ENCODE measurements around the gene SEC24A. TPM values are rescaled to one million over a fixed set of nuclear protein-coding genes. Genes with fewer than 3 reads are reported as not detected.

Gene SEC24A
- total and polyA plus RNA-seq, 7 donors = 7.2 to 21.0 (median 14.8) TPM

DNA sequence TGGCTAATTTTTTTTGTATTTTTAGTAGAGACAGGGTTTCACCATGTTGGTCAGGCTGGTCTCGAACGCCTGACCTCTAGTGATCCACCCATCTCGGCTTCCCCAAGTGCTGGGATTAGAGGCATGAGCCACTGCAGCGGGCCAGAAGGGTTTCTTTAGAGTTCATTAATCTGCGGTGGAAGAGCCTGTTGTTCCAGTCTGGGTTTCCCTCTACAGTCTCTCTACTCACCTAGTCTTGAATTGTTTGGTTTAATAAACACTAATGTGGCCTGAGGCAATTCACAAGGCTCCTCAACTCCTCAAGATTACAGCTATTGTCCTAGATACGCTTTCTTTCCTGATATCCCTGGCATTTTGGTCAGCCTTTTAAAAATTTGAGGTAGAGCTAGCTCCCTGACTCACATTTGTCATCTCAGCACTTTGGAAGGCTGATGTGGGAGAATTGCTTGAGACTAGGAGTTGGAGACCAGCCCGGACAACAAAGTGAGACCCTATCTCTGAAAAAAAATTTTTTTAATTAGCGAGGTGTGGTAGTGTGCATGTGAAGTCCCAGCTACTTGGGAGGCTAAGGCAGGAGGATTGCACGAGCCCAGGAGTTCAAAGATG, 11.4 kb upstream of the SEC24A start:
- peaks cover 0 to 7% (median 3%) of the 10 kb centered on the region in 4 donors for H3K4me1 ChIP-seq
- H3K27me3 ChIP-seq = no peaks in the 10 kb centered on the region
- no peaks in the 10 kb centered on the region for H3K9me3 ChIP-seq
- TF ChIP-seq POLR2AphosphoS5 (IDR thresholded peaks at IDR 0.05) (no peak), POLR2A (IDR thresholded peaks at IDR 0.05) (no peak), EP300 (IDR thresholded peaks at IDR 0.05) (no peak)
- TF ChIP-seq, protein P1, sequence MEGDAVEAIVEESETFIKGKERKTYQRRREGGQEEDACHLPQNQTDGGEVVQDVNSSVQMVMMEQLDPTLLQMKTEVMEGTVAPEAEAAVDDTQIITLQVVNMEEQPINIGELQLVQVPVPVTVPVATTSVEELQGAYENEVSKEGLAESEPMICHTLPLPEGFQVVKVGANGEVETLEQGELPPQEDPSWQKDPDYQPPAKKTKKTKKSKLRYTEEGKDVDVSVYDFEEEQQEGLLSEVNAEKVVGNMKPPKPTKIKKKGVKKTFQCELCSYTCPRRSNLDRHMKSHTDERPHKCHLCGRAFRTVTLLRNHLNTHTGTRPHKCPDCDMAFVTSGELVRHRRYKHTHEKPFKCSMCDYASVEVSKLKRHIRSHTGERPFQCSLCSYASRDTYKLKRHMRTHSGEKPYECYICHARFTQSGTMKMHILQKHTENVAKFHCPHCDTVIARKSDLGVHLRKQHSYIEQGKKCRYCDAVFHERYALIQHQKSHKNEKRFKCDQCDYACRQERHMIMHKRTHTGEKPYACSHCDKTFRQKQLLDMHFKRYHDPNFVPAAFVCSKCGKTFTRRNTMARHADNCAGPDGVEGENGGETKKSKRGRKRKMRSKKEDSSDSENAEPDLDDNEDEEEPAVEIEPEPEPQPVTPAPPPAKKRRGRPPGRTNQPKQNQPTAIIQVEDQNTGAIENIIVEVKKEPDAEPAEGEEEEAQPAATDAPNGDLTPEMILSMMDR (IDR thresholded peaks at IDR 0.05) = no peak
- H3K36me3 ChIP-seq = no peaks in the 10 kb centered on the region
- no peak overlapping the region for H3K27ac ChIP-seq
- intact Hi-C loops (cut with DNase I) = no loop called here
- DNase-seq = no peak
- 78 to 94% methylated on average over 9 of the region's 9 CpGs for WGBS, 2 donors
- H3K4me3 ChIP-seq = no peak overlapping the region

DNA sequence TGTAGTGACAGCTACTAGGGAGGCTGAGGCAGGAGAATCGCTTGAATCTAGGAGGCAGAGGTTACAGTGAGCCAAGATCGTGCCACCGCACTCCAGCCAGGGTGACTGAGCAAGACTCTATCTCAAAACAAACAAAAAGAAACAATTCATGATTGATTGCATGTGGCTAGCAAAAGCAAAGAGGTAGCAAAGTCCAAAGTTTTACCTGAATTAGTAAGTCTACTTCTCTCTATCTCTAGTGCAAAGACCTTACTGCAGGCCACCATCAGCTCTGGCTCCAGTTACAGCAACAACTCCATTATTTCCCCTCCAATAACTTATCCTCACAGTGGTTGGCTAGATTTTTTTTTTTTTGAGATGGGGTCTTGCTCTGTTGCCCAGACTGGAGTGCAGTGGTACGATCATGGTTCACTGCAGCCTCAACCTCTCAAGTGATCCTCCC, 9.8 kb upstream of the SEC24A start:
- TF ChIP-seq, protein P1 (IDR thresholded peaks at IDR 0.05) = no peak
- TF ChIP-seq POLR2AphosphoS5 (IDR thresholded peaks at IDR 0.05) (no peak), EP300 (IDR thresholded peaks at IDR 0.05) (no peak), POLR2A (IDR thresholded peaks at IDR 0.05) (no peak)
- H3K9me3 ChIP-seq = no peaks in the 10 kb centered on the region
- H3K27ac ChIP-seq = no peak overlapping the region
- peak; percentile 4 for DNase-seq
- H3K36me3 ChIP-seq = no peaks in the 10 kb centered on the region
- H3K4me1 ChIP-seq = no peaks in the 10 kb centered on the region
- no peaks in the 10 kb centered on the region for H3K27me3 ChIP-seq
- 49 to 80% methylated on average over 4 of the region's 4 CpGs for WGBS, 2 donors
- intact Hi-C loops (cut with DNase I) = no loop called here
- H3K4me3 ChIP-seq = no peak overlapping the region

DNA sequence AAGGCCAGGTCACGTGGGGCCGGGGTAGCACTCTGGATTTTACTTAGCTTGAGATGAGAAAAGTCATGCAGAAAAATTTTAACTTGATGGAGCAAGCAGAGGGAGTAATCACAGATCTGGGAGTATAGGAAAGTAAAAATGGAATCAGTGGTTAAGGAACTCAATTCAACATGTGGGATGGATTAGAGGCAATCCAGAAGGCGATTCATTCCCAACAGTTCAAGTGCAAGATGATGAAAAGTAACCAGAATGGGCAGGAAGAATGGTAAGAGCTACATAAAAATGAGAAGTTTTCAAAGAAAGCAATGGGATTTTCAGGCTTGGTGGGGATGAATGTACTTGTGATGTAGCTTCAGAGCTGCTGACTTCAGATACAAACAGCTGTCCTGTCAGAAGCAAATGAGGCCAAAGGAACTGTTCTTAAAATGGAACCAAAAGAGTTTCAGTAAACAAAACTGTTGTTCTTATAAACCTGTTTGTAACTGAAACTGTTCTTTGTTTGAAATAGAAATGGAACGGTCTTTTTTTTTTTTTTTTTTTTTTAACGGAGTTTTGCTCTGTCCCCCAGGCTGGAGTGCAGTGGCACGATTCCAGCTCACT, 5.6 kb upstream of the SEC24A start:
- WGBS, 2 donors = 88% methylated on average over 6 of the region's 6 CpGs
- Histone ChIP-seq H3K4me1 (peaks cover 0 to 13% (median 10%) of the 10 kb centered on the region in 4 donors), H3K27ac (no peak overlapping the region), H3K36me3 (no peaks in the 10 kb centered on the region), H3K9me3 (no peaks in the 10 kb centered on the region), H3K27me3 (no peaks in the 10 kb centered on the region), H3K4me3 (no peak overlapping the region)
- no peak for DNase-seq
- TF ChIP-seq POLR2A (IDR thresholded peaks at IDR 0.05) = no peak
- no peak for TF ChIP-seq POLR2AphosphoS5 (IDR thresholded peaks at IDR 0.05)
- no peak for TF ChIP-seq EP300 (IDR thresholded peaks at IDR 0.05)
- TF ChIP-seq, protein P1 (IDR thresholded peaks at IDR 0.05) = no peak
- intact Hi-C loops (cut with DNase I) = no loop called here

DNA sequence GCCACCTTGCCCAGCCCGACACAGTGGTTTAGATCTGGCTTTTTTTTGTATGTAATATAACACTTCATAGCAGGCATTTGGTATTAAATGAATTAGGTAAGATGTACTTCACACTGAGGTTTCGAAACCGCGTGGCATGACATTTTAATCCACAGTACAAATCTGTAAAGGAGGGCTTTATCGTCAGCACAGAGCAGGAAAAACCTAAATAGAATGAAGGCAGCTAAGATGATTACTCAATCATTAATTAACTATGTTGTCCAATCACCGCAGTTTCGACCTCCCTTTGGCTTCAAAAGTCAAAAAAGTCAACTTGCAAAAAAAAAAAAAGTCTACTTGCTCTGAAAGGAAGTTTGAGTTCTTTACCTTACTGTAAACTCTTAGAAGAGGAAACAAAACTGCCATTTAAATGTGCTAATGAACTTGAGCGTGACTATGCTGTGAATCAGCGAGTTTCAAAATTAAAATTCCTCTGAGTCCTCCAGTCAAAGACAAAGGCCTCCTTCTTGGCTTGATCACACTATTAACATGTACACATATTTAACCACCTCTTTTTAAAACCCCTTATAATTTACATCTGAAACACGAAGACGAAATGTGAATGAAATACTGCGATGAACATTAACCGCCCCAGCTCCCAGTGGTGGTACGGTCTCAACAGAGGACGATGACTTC, 698 bp upstream of the SEC24A start:
- no peak for DNase-seq

More for the DNA sequence above, 698 bp upstream of the SEC24A start:
- H3K9me3 ChIP-seq = no peaks in the 10 kb centered on the region
- intact Hi-C loops (cut with DNase I) = loop anchor here (1.0 kb wide), 1 partner anchor 16 kb away; the partner anchor contains the start of gene SAR1B
- TF ChIP-seq, protein P1 (IDR thresholded peaks at IDR 0.05) = no peak
- peaks cover 0 to 43% (median 36%) of the 10 kb centered on the region in 4 donors for H3K4me1 ChIP-seq
- no peaks in the 10 kb centered on the region for H3K36me3 ChIP-seq
- peak overlapping the region; percentile 92 to 98 (median 94) for H3K27ac ChIP-seq
- 3 to 6% methylated on average over 15 of the region's 15 CpGs for WGBS, 2 donors
- peak overlapping the region; percentile 89 to 98 (median 90) for H3K4me3 ChIP-seq
- no peaks in the 10 kb centered on the region for H3K27me3 ChIP-seq
